Measurements from ENCODE around the gene EXD3. TPM values are rescaled to one million over a fixed set of nuclear protein-coding genes. Genes with fewer than 3 reads are reported as not detected.

EXD3 gene
- total RNA-seq, 2 donors from 2014 or later, result 5.9 to 6.0 TPM

DNA sequence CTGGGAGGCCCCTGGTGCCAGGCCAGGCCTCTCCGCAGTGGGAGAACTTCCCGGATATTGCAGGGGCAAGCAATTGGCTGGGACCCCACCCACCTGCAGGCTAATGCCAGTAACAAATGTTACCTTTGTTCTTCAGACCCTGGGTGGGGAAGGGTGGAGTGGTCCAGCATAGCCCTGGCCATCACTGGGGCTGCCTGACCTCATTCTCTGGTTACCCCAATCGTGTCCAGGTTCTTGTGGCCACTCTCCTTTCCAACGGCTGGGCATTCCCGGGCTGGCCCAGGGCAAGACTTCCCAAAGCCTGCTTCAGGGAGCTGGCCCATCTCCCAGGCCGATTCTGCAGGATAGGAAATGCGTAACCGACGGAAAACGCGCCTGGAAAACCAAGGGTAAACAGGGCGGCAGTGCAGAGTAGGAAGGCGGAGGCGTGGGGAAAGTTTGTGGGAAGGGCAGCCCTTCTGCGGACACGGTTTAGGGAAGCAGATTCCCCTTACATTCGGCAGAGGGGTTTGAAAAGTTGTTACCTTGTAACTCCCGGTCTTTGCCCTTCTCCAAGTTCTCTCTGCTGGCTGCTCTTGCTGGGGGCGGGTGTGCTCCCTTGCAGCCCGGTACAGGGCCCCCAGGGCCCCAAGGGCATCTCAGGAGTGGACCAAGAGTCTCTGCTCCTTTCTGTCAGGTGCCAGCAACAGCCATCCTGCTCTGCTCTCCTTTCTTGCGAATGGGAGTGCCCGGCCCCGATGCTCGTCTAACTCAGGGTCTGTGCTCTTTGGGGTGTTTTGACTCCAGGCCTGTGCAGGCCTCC, 124.4 kb downstream of the EXD3 start:
- Histone ChIP-seq H3K9me3 (peaks cover 0 to 4% of the 10 kb centered on the region in 2 donors), H3K36me3 (no peaks in the 10 kb centered on the region), H3K4me3 (peak overlapping the region; percentile 10 to 66), H3K27ac (peak overlapping the region; percentile 79 to 83), H3K27me3 (peaks cover 0 to 9% of the 10 kb centered on the region in 2 donors), H3K4me1 (peaks cover 0 to 75% of the 10 kb centered on the region in 2 donors)
- DNase-seq (ENCODE audit: low spot score), result peak; percentile 73
- TF ChIP-seq, protein P1, sequence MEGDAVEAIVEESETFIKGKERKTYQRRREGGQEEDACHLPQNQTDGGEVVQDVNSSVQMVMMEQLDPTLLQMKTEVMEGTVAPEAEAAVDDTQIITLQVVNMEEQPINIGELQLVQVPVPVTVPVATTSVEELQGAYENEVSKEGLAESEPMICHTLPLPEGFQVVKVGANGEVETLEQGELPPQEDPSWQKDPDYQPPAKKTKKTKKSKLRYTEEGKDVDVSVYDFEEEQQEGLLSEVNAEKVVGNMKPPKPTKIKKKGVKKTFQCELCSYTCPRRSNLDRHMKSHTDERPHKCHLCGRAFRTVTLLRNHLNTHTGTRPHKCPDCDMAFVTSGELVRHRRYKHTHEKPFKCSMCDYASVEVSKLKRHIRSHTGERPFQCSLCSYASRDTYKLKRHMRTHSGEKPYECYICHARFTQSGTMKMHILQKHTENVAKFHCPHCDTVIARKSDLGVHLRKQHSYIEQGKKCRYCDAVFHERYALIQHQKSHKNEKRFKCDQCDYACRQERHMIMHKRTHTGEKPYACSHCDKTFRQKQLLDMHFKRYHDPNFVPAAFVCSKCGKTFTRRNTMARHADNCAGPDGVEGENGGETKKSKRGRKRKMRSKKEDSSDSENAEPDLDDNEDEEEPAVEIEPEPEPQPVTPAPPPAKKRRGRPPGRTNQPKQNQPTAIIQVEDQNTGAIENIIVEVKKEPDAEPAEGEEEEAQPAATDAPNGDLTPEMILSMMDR (IDR thresholded peaks at IDR 0.05), result no peak

DNA sequence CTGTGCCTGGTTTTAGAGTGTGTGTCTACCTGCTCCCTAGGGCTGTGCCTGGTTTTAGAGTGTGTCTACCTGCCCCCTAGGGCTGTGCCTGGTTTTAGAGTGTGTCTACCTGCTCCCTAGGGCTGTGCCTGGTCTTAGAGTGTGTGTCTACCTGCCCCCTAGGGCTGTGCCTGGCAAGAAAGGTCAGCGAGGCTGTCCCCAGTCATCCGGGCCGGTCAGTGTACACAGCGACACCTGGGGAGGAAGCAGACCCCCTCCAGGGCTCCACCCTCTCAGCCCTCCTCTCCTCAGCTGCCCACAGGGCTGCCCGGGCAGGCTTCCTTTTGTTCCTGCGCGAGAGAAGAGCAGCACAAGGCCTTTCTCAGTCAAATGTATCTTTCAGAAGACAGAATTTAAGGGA, 125.0 kb downstream of the EXD3 start:
- no peak for DNase-seq (ENCODE audit: low spot score)

GRCh38 chr9:137296670-137297664, 126.0 kb downstream of the EXD3 start:
- Histone ChIP-seq H3K4me1 (peaks cover 0 to 63% of the 10 kb centered on the region in 2 donors), H3K27me3 (peaks cover 0 to 9% of the 10 kb centered on the region in 2 donors), H3K9me3 (peaks cover 0 to 4% of the 10 kb centered on the region in 2 donors), H3K36me3 (no peaks in the 10 kb centered on the region), H3K4me3 (peak overlapping the region; percentile 36 to 43), H3K27ac (peak overlapping the region; percentile 79 to 83)
- peak; percentile 70 for DNase-seq (ENCODE audit: low spot score)
- TF ChIP-seq, protein P1 (IDR thresholded peaks at IDR 0.05), result no peak

More for the DNA sequence above, 125.0 kb downstream of the EXD3 start:
- peaks cover 0 to 4% of the 10 kb centered on the region in 2 donors for H3K9me3 ChIP-seq
- H3K27me3 ChIP-seq, result peaks cover 0 to 9% of the 10 kb centered on the region in 2 donors
- H3K4me3 ChIP-seq, result no peak overlapping the region
- no peaks in the 10 kb centered on the region for H3K36me3 ChIP-seq
- peaks cover 0 to 69% of the 10 kb centered on the region in 2 donors for H3K4me1 ChIP-seq
- TF ChIP-seq, protein P1 (IDR thresholded peaks at IDR 0.05), result no peak
- H3K27ac ChIP-seq, result peak overlapping the region; percentile 79 to 83

GRCh38 chr9:137295849-137296669, 126.9 kb downstream of the EXD3 start:
- Histone ChIP-seq H3K36me3 (no peaks in the 10 kb centered on the region), H3K27me3 (peaks cover 0 to 9% of the 10 kb centered on the region in 2 donors), H3K9me3 (peaks cover 0 to 4% of the 10 kb centered on the region in 2 donors), H3K4me3 (peak overlapping the region; percentile 36 to 43), H3K4me1 (peaks cover 0 to 57% of the 10 kb centered on the region in 2 donors), H3K27ac (peak overlapping the region; percentile 79 to 83)
- TF ChIP-seq, protein P1 (IDR thresholded peaks at IDR 0.05), result no peak
- DNase-seq (ENCODE audit: low spot score), result no peak

Data from right atrium auricular region (tissue), 2 donors.